Amniotic stem cell (primary cell): ENCODE measurements around the gene PIH1D2.
"Not testable (repeated sequence)": the region's sequence is repeated elsewhere in the genome, so short reads cannot be mapped to it uniquely, and the experiment has no call there.

Source experiments
- DNase-seq: peaks from one replicate; lab custom pipeline; 2025; lab: John Stamatoyannopoulos, UW

Gene PIH1D2

GRCh38 chr11:112073941-112074811 lies at the start of gene PIH1D2, which contains the start of gene NKAPD1:
PIH1D2 (minus strand) TSS chr11:112074017; CDS start chr11:112073174, 843 bp downstream.
NKAPD1 (plus strand) TSS chr11:112074299; CDS start chr11:112075575, 1,276 bp downstream.
- DNase-seq = peak; percentile 90

- no peak for DNase-seq
These were observed 49.3 kb upstream of the PIH1D2 start for GRCh38 chr11:112123129-112123528.

DNA sequence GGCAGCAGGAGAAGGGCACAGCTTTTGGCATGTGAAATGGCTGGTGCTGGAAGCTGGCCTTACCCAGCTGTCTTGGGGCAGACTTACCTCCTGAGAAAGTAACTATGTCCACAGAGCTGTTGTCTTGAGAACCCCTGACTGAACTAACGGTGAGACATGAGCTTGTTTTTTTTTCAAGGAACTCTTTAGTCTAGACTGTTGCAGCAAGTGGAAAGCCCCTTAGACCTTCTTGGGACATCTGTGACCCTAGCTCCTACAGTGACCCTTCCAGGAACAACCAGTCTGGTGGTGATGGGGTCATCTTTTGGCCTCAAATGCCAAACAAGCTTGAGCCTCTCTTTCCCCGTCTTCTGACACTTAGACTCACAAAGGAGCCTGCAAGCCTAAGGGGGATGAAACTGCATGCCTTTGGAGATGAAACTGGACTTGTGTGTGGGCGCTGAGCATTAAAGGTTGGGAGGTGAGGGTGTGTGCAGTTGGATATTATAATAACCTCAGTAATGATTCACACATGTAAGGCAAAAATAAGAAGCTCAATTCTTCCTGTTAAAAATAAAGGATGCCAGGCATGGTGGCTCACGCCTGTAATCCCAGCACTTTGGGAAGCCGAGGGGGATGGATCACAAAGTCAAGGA lies 48.3 kb upstream of the PIH1D2 start:
- no peak for DNase-seq

GRCh38 chr11:112118176-112118575 lies 44.4 kb upstream of the PIH1D2 start:
- DNase-seq = no peak

- no peak for DNase-seq
These were observed 41.6 kb upstream of the PIH1D2 start for GRCh38 chr11:112115386-112115785.

DNA sequence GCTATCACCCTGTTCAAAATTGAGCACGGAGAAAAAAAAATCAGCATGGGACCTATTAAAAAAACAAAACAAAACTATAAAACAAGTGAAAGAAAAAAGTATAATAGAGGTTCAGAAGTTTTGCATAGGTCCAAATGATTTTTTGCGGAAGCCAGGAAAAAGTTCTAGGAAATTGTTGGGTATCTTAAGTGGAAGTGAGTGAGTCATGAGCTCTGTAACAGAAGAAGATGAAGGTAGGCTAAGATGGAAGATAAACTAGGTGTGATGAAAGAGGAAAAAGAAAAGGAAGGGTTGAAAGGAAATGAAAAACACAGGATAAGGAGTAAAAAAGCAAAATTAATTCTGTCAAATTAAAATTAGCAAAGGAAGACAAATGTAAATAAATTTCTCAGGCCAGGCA lies 40.6 kb upstream of the PIH1D2 start:
- DNase-seq = no peak

- DNase-seq = peak; percentile 37
These were observed 40.0 kb upstream of the PIH1D2 start for GRCh38 chr11:112113539-112114457.

DNA sequence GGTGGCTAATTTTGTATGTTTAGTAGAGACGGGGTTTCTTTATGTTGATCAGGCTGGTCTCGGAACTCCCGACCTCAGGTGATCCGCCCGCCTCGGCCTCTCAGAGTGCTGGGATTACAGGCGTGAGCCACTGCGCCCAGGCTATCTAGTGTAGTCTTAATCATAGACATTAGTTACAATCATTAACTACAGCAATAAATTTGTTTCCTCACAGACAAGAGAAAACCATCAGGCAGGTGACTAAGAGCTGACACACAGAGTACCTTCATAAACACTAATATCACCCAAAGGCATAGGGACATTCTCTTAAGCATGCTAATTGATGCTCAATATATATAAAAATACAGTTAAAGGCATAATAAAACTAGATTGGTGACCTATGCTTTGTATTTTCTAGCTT lies 32.3 kb upstream of the PIH1D2 start:
- no peak for DNase-seq

- no peak for DNase-seq
These were observed 29.6 kb upstream of the PIH1D2 start for GRCh38 chr11:112103446-112103845.

- DNase-seq = no peak
These were observed 26.6 kb upstream of the PIH1D2 start for GRCh38 chr11:112100462-112100861.

GRCh38 chr11:112097734-112098528 lies 24.1 kb upstream of the PIH1D2 start:
- DNase-seq = no peak

- no peak for DNase-seq
These were observed 22.4 kb upstream of the PIH1D2 start for GRCh38 chr11:112096194-112096593.

GRCh38 chr11:112095302-112095701 lies 21.5 kb upstream of the PIH1D2 start:
- not testable (repeated sequence) for DNase-seq

- DNase-seq = no peak
These were observed 13.4 kb upstream of the PIH1D2 start for GRCh38 chr11:112087212-112087611.

GRCh38 chr11:112086422-112087191 lies 12.8 kb upstream of the PIH1D2 start, which contains the start of the genes SDHD and TIMM8B:
SDHD (plus strand) TSS chr11:112086873; CDS start chr11:112086908, 35 bp downstream.
TIMM8B (minus strand) TSS chr11:112086756; CDS start chr11:112086723, 33 bp downstream.
- peak; percentile 91 for DNase-seq

DNA sequence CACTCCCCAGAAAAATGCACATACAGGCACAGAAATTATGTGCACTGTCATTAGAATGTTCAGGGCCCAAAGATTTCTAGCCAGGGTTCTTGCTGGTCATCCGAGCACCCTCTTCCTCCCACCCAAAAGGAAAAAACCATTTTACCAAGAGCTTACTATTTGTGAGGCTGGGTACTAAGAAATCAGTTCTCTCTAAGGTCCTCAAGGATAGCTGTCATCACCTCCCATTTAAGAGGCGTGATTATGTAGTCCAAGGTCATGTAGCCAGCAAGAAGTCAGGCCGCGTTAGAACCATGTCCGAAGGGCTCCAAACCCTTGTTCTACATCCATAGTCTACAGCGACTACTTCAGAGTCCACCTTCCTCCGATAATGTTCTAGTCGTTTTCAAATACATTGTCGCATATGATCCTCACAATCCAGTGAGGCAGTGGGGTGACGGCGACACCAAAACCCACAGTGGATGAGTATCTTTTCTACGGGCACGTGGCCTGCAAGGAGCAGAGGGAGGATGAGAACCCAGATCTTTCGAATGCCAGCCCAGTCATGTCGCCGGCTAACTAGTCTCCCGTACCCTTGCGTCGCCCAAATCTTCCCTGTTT lies 12.1 kb upstream of the PIH1D2 start:
- DNase-seq = no peak

DNA sequence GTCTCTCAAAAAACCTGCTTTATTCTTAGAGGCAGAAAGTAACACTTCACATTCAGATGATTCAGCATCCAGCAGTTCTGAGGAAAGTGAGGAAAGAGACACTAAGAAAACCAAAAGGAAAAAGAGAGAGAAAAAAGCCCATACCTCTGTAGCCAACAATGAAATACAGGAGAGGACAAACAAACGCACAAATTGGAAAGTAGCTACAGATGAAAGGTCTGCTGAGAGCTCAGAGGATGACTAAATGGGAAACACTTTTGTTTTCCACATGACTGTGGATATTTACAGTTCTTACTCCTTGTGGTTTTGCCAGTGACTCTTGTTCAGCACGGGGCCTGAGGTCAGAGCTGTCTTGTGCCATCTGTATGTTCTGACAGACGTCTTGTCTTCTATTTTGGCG lies 8.9 kb upstream of the PIH1D2 start:
- DNase-seq = no peak

DNA sequence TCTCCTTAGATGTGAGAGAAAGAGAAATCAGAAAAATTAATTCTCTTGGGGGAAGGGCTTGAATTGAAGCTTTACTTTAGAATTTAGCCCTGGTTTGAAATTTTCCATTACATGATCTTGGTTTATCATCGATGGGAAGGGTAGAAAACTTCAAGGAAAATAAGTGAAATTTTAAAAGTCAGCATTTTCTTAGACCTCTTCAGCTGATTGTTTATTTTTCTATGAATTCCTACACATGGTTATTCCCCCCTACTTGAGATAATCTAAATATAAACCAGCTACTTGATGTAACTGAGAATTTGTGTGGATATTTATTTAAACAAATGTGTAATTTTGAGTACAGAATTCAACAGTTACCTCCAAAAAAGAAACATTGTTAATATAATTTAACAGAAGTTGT lies 10.9 kb downstream of the PIH1D2 start:
- no peak for DNase-seq

- DNase-seq = no peak
These were observed 15.7 kb downstream of the PIH1D2 start for GRCh38 chr11:112058103-112058502.

GRCh38 chr11:112057170-112057569 lies 16.6 kb downstream of the PIH1D2 start:
- DNase-seq = no peak
